Measurements from ENCODE around the gene GJA5.

Gene GJA5

DNA sequence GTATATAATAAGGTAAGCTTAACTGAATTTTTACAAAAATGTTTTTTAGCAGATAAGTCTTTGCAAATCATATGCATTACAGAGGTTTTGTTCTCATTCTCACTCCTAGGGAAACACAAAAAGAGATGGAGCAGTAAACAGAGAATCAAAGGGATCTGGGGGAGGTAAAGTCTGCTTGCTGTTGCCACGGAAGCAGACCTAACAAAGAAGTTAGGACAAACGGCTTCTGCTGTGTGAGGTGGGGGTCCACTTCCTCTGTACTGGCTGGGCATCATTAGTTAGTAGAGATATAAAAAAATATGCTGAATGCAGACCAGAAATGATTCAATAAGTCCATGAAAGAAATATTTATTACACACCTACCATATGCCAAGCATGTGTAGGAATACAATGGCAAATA is 34.2 kb downstream of the GJA5 start:
- TF ChIP-seq ZNF274 (IDR thresholded peaks at IDR 0.05; ENCODE audit: low read depth, low read length), result no peak

DNA sequence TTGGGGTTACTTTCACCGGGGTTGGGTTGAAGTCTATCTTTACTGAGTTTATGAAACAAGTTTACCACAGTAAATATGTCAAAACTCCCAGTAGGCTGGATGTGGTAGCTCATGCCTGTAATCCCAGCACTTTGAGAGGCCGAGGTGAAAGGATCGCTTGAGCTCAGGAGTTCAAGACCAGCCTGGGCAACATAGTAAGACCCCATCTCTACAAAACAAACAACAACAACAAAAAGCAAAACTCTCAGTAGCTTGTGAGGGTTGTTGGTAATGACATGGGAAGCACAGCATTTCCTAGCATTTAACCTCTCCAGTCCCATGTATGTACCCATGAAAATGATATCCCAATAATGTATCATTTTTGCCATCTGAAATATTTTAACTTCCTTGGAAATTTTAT is 34.7 kb downstream of the GJA5 start:
- no peak for TF ChIP-seq ZNF274 (IDR thresholded peaks at IDR 0.05; ENCODE audit: low read depth, low read length)
- no peak overlapping the region for H3K4me3 ChIP-seq (ENCODE audit: low read length)

More for the DNA sequence above, 34.2 kb downstream of the GJA5 start:
- H3K4me3 ChIP-seq (ENCODE audit: low read length), result no peak overlapping the region

DNA sequence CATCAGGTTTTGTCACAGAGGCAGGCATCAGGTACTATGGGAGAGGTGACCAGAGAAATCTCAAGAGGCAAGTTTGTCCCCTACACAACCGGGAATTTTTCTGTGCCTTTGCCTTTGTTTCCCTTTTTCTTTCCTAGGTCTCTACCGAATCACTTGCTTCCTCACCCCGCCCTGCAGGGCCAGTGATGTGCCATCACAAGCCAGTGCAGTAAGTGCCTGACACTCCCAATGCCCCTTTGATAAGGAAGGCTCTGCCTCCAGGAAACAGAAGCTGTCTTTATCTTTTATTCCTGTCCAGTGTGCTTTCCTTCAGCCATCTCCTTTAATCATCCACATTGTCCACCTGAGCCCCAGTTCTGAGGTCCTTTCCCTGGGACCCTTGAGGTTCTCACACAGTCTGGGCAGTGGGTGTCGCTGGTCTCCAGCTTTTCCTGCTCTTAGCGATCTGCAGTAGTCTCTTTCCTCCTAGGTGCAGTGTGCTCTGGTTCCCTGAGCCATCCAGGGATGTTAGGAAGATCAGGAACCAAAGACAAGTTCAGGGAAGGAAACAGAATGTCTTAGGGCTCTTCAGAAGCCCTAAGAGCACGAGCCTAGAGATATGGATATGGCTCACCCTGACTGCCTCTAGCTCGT is 36.6 kb downstream of the GJA5 start:
- H3K4me3 ChIP-seq (ENCODE audit: low read length), result no peak overlapping the region
- TF ChIP-seq ZNF274 (IDR thresholded peaks at IDR 0.05; ENCODE audit: low read depth, low read length), result no peak

DNA sequence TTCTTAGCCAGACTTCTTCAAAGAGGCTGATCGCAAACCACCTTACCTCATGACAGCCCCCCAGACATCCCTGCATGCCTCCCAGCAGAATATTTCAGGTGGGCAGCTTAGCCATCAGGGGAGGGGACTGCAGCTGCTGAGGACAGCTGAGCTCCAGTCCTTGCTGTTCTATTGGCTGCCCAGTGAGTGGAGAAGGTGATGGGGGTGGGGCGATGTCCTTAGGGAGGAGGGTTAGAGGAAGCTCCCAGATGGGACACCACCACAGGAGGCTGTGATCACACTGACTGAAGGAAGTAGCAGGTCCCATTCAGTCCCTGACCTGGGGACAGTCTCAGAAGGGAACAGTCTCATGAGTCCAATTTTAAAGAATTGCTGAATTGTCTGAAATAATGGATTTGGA is 38.3 kb downstream of the GJA5 start:
- TF ChIP-seq ZNF274 (IDR thresholded peaks at IDR 0.05; ENCODE audit: low read depth, low read length), result no peak
- no peak overlapping the region for H3K4me3 ChIP-seq (ENCODE audit: low read length)

DNA sequence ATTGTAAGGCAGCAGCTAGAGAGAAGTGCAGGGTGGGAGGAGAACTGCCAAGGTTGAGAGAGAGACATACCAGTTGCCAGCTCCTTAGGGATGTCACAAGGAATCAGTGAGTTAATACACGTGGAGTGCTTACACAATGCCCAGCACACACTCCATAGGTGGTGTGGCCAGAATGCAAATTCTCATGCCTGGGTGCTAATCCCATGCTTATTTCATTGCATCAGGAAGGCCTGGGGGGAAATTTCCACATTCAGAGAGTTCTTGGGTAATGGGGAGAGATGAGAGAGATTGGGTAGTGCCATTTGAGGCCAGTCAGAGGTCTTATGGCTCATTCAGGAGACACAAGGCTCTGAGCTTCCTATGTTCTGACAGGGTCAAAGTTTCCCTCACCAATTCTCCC is 38.7 kb downstream of the GJA5 start:
- TF ChIP-seq ZNF274 (IDR thresholded peaks at IDR 0.05; ENCODE audit: low read depth, low read length), result no peak
- no peak overlapping the region for H3K4me3 ChIP-seq (ENCODE audit: low read length)

DNA sequence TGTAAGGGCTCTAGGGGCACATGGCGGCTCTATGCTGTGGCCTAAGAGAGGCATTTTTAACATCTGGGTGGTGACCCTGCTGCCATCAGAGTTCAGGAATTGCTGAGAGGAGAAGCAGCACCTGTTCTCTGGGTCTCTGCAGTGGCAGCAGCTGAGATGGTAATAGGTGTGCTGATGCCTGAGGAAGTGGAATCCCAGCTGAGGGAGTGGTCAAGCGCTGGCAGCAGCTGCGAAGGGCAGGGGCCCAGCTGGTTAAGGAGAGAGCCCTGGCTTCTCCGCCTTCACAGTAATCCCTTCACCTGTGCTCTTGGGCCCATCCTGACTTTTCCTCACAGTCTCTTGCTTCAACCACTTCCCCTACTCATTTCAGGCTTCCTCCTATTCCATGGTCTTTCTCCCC is 39.8 kb downstream of the GJA5 start:
- TF ChIP-seq ZNF274 (IDR thresholded peaks at IDR 0.05; ENCODE audit: low read depth, low read length), result no peak
- no peak overlapping the region for H3K4me3 ChIP-seq (ENCODE audit: low read length)

DNA sequence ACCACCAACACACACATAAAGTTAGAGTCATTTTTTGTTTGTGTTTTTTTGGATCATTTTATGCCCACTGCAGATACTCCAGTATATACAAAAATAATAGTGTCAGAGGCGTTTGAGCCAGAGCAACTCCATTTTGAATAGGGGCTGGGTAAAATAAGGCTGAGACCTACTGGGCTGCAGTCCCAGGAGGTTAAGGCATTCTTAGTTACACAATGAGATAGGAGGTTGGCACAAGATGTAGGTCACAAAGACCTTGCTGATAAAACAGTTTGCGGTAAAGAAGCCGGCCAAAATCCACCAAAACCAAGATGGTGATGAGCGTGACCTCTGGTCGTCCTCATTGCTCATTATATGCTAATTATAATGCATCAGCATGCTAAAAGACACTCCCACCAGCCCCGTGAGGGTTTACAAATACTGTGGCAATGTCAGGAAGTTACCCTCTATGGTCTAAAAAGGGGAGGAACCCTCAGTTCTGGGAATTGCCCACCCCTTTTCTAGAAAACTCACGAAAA is 40.6 kb downstream of the GJA5 start:
- no peak for TF ChIP-seq ZNF274 (IDR thresholded peaks at IDR 0.05; ENCODE audit: low read depth, low read length)
- no peak overlapping the region for H3K4me3 ChIP-seq (ENCODE audit: low read length)

DNA sequence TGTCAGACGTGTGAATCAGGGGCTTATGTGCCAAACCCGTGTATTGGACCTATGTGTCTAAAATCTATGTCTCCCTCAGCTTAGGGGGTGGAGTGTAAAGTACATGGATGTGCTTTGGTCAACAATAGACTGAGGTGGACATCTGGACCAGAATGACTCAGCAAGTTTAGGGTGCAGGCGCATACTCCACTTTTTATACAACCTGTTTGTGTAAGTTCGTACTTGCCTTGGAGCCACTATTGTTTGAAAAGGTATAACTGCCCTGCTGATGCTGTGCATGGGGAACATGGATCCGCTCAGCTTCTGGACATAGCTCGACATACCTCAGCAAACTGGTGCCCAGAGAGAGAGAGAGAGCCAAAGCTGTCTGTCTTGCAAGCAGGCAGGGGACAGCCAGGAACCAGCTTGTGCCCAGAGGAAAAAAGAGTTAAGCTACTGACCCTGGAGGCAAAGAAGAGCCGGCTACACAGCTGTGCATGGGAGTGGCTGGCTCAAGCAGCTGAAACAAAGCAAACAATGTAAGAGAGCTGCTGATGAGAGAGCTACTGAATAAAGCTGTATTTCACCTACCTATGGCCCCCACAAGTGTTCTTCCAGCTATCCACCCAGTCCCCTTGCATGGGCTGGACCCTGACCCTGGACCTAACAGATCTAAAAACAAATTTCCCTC is 41.2 kb downstream of the GJA5 start:
- H3K4me3 ChIP-seq (ENCODE audit: low read length), result no peak overlapping the region
- no peak for TF ChIP-seq ZNF274 (IDR thresholded peaks at IDR 0.05; ENCODE audit: low read depth, low read length)

DNA sequence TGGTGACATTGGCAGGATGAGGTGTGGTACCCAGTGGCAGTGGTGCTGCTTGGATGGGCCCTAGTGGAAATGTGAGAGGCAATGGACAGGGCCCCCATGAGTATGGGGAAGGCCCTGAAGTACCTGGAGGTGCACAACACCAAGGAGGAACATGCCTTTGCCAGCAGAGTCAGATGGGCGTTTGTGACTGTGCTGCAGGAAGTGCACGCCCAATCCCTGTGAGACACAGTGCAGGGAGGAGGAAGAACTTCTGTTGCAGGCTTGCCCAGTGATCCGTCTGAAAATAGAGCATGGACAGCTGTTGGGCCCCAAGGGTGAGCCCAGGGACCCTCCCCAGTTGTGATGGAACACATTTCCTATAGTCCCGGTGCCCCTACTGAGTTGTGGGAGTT is 42.7 kb downstream of the GJA5 start:
- no peak overlapping the region for H3K4me3 ChIP-seq (ENCODE audit: low read length)
- no peak for TF ChIP-seq ZNF274 (IDR thresholded peaks at IDR 0.05; ENCODE audit: low read depth, low read length)

DNA sequence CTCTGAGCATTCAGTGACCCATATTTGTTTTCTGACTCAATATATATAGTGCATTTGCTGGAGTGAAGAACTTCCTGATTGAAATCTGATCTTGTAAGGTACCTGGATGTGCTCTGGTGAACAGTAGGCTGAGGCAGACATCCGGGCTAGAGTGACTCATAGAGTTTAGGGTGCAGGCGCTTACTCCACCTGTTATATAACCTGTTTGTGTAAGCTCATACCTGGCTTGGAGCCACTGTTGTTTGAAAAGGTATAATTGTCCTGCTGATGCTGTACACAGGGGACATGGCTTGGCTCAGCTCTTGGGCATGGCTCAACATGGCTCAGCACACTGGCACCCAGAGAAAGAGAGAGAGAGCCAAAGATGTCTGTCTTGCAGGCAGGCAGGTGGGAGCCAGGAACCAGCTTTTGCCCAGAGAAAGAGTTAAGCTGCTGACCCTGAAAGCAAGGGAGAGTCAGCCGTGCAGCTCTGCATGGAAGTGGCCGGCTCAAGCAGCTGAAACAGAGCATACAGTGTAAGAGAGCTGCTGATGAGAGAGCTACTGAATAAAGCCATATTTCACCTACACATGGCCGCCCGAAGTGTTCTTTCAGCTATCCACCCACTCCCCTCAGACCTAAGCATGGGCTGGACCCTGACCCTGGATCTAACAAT is 43.2 kb downstream of the GJA5 start:
- no peak for TF ChIP-seq ZNF274 (IDR thresholded peaks at IDR 0.05; ENCODE audit: low read depth, low read length)
- no peak overlapping the region for H3K4me3 ChIP-seq (ENCODE audit: low read length)

DNA sequence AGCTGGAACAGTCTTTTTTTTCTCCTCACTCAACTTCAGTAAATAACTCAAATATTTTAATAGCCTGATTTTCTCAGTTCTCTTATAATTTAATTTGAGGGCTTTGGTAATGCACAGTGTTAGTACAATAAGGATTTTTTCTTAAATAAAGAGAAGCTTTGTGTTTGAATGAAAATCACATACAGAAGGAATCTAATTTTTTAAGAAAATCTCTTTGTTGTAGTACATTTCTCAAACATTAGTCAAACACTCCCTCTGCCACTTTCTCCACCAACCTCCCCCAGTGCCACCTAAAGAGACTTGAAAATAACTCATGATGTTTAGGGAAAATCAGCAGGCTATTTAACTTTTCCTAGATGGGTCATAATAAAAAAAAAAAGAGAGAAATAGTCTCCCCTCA is 47.8 kb downstream of the GJA5 start:
- no peak for TF ChIP-seq ZNF274 (IDR thresholded peaks at IDR 0.05; ENCODE audit: low read depth, low read length)
- H3K4me3 ChIP-seq (ENCODE audit: low read length), result no peak overlapping the region

All from GM08714 (cell line).